Fibroblast of skin of right biceps (primary cell): ENCODE data around the gene PM20D2.

Source experiments
- DNase-seq: peaks from one replicate; pipeline ENCODE4 v3.0.0-alpha.2; 2013

Gene PM20D2

DNA sequence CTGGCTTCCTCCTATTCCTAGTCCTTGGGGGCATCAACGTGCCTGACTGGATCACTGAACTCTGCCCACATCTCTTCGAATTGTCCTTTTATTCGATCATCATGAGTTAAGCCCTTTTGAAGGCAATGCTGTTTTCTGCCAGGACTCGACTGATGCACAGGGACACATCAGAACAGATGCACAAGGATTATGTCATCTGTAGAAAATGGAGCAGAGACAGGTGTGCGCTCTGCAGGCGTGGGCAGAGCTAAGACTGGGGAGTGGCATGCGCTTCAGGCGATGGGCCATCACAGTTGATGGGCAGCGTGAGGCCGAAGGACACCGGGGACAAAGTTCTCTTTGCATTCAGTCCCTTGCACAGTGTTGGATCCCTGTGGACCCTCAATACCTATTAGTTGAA is 58.2 kb downstream of the PM20D2 start:
- DNase-seq = no peak

- no peak for DNase-seq
These were observed 60.0 kb downstream of the PM20D2 start for GRCh38 chr6:89205819-89206218.

- DNase-seq = no peak
These were observed 62.7 kb downstream of the PM20D2 start for GRCh38 chr6:89208551-89208950.

- DNase-seq = no peak
These were observed 63.6 kb downstream of the PM20D2 start for GRCh38 chr6:89209457-89209856.

DNA sequence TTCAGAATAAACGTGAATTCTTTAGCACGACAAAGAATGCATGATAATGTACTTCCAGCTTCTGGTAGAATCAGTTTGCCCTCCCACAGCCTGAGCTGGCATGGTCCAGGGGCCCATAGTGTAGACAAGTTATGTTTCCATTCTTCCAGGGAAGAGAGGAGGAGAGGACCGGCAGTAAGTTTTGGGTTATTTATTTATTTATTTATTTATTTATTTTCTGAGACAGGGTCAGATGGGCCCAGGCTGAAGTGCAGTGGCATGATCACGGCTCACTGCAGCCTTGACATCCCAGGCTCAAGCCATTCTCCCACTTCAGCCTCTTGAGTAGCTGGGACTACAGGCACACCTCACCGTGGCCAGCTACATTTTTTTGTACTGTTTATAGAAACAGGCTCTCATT is 66.6 kb downstream of the PM20D2 start:
- no peak for DNase-seq

- no peak for DNase-seq
These were observed 68.3 kb downstream of the PM20D2 start for GRCh38 chr6:89214197-89214596.
